M059J (cell line): ENCODE measurements around the gene NEK6. TPM values are rescaled to one million over a fixed set of nuclear protein-coding genes. Genes with fewer than 3 reads are reported as not detected.
"Not testable (repeated sequence)": the region's sequence is repeated elsewhere in the genome, so short reads cannot be mapped to it uniquely, and the experiment has no call there.

Source experiments
- DNase-seq: peaks from one replicate; pipeline ENCODE4 v3.0.0-alpha.2; 2012; ENCODE audit warnings: low read depth
- total RNA-seq: library from RNA; depleted of rRNA; stranded (reverse); fragments of >200 nt; shearing (Covaris generic); gene quantifications from 2 replicates; pipeline ENCODE4 v1.2.3, GENCODE V29; 2014

NEK6 gene
- total RNA-seq, 1 experiment from 2014 or later = 88.5 TPM

DNA sequence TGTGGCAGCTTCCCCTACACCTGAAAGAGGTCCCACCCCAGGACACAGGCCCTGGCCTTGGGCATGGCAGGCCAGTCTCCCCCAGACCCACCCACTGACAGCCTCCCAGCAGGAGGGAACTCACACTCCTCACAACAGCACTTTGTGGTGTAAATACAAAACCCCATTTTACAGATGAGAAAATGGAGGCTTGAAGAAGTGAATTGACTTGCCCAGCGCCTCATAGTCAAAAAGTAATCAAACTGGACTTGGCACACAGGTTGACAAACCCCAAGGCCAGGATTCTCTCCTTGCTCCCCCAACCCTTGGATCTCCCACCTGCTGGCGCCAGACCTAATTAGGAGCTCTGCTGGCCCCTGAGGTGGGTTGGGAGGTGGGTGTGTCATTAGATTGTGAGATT, 29.2 kb upstream of the NEK6 start:
- DNase-seq = no peak

- no peak for DNase-seq
Observed at GRCh38 chr9:124231095-124231737, 26.5 kb upstream of the NEK6 start.

- DNase-seq = no peak
Observed at GRCh38 chr9:124238546-124239140, 19.1 kb upstream of the NEK6 start.

- DNase-seq = no peak
Observed at GRCh38 chr9:124239249-124240073, 18.3 kb upstream of the NEK6 start.

DNA sequence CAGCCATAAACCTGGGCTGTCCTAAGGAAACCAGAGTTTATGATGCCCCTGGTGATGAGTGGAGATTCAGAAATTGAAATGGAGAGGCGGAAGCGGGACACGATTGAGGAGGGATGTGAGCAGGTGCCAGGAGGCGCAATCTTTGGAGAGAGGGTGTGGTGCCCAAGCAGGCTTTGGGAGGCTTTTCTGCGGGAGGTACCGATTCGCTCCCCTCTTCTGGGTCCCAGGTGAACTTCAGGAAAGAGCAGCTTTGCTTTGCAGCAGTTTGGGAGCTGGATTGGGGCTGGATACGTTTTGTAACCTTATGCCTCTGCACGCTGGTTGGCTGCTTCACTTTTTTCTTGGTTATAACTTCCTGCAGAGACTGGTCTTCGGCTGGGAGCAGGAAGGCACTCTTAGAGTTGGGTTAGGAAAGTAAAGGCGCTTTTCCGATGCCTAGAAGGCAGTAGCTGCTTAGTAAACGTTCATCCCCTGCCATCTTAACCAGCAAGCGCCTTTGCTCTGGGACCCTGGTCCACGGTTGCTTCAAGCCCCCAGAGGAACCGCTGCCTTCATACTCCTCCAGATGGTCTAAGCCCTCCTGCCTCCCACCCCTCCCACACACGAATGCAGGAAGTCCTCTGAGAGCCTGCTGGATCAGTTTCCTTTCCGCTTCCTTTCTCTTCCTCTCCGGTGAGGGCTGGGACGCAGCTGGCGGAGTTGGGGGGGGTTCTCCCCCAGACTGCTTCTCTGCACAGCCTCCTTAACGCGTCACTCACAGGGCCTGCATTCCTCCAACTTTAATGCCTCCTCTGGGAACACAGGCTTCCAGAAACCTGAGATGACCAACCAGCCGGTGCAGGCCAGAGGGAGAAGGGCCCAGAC, 15.2 kb upstream of the NEK6 start:
- no peak for DNase-seq

DNA sequence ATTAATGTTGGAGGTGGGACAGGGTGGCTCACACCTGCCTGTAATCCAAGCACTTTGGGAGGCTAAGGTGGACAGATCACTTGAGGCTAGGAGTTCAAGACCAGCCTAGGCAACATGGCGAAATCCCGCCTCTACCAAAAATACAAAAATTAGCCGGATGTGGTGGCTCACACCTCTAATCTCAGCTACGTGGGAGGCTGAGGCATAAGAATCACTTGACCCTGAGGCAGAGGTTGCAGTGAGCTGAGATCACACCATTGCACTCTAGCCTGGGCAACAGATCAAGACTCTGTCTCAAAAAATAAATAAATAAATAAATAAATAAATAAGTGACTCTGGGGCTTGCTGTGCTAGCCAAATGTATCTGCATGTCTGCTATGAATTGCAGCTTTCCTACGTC, 10.4 kb upstream of the NEK6 start:
- not testable (repeated sequence) for DNase-seq

DNA sequence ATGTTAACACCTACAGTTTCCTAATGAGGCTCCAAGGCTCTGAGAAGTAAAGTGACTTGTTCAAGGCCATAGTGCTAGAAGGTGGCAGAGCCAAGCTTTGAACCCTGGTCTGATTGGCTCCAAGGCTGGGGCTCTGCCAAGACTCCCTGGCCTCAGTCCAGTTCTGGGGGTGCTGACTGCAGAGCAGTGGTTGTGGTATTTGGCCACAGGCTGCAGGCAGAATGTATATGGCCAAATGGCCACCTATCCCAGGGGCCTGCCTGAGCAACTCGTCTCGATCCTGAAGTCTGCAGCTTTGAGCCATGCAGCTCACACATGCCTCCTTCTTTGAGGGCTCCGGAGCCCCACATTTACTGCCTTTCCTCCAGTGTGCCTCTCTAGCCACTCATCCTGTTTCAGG, 9.7 kb upstream of the NEK6 start:
- peak; percentile 40 for DNase-seq

DNA sequence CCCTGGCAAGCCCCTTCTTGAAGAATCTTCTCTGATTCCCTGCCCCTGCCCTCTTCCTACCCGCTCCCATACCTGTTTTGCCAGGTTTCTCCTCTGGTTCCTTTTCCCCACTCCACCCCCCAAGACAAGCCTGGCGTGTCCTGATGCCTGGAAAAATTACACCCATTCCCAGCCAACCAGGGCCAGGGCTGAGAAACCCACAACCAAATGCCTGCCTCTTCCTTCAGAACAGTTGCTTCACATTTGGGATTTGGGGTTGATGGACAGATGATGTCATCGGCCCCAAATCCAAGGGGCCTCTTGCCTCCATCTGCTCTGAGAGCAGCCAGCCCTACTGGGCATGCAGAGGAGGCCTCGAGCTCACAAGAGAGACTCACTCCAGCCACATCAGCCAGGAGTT, 8.8 kb upstream of the NEK6 start:
- DNase-seq = no peak

GRCh38 chr9:124251204-124251603, 6.5 kb upstream of the NEK6 start:
- DNase-seq = no peak

- DNase-seq = peak; percentile 83
Observed at GRCh38 chr9:124251605-124252378, 6.0 kb upstream of the NEK6 start.

DNA sequence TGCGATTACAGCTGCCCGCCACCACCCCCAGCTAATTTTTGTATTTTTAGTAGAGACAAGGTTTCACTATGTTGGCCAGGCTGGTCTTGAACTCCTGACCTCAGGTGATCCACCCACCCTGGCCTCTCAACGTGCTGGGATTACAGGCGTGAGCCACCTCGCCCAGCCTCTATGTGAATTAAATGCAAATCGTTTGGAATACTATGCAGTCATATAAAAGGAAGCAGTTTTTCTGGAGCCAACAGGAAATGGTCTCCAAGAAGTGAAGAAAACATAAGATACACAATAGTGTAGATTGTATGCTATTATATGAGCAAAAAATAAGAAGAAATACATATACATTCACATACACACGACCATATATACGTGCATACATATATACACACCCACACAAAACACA, 4.9 kb upstream of the NEK6 start:
- not testable (repeated sequence) for DNase-seq

DNA sequence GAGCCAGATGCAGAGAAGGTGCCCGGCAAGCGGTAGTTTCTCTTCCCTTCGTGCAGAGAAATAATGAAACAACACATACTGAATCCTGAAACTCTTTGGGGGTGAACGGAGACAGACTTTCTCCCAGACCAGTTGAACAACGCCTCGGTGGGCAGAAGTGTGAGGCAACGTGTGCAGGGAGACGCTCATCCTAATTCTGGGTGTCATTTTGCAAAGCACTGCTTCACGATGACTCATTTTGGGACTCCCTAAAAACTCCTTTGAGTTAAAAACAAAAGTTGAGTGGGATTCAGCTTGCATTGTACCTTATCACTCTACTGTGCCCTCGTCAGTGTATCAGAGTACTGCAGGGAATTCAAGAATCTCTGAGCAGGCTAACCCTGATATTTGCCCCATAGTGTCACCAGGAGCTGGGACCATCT, 3.5 kb upstream of the NEK6 start:
- DNase-seq = no peak

DNA sequence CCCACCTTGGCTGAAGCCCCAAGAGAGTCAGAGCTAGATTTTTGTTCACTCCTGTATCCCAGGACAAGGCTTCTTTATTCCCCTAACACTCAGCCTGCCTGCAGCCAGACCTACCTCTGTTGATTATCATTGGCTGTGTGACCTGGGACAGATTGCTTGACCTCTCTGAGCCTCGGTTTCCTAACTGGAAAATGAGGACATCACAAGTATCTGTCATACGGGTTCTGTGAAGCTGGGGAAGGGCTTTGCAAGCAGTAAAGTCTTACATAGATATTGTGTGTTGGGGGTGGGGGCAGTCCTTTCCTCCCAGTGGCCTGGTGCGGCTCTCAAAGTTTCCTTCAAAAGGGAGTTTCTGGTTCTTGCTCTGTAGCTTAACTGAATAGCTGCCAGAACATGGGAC, 2.5 kb upstream of the NEK6 start:
- no peak for DNase-seq

DNA sequence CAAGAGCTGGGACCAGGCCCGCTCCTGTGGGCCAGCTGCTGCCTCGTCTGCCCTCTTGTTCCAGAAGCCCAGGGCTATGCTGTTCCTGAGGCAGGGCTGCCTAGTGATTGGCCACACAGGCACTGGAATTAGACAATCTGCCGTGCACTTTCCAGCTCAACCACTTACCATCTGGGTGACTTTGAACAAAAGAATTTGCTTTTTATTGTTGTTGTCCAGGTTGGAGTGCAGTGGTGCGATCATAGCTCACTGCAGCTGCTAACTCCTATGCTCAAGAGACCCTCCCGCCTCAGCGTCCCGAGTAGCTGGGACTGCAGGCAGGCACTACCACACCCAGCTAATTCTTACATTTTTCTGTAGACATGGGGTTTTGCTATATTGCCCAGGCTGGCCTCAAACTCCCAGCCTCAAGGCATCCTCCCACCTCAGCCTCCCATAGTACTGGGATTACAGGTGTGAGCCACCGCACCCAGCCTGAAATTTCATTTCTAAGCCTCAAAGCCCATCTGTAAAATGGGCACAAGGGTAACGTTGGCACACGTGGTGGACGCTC, 1.2 kb upstream of the NEK6 start:
- peak; percentile 96 for DNase-seq

DNA sequence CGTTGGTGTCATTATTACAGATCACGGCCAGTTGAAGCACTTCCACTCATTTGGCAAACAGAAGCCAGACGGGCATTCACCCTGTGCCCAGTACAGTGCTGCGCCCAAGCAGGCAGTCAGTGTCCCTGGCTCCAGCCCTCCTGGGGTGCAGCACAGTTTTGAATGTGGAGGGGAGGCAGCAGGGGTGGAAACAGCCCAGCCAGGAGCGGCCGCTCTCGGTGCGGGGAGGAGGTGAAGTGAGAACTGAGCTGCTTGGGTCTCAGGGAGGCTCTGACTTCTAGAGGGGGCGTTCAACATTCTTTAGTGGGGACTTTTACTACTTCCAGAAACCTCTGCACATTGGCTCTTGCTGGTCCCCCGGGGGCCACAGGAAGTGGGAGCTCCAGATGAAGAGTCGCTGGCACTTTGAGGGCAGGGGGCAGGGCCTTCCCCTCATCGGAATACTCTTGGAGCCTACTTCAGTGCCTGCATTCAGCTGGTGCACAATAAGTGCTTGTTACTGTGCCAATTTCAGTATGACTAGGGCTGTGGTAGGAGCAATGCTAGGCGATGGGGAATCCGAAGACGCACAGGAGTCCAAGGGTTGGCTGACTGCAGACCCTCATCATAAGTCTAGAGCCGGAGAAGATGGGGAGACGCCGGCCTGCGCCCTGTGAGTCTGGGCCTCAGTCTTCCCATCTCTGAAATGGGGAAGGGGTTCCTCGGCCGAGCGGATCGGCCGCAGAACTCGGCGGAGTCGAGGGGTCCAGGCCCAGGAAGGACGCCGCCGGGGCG, 492 bp upstream of the NEK6 start:
- peak; percentile 46 for DNase-seq

- peak; percentile 44 for DNase-seq
Observed at GRCh38 chr9:124258607-124259157, 933 bp downstream of the NEK6 start.

DNA sequence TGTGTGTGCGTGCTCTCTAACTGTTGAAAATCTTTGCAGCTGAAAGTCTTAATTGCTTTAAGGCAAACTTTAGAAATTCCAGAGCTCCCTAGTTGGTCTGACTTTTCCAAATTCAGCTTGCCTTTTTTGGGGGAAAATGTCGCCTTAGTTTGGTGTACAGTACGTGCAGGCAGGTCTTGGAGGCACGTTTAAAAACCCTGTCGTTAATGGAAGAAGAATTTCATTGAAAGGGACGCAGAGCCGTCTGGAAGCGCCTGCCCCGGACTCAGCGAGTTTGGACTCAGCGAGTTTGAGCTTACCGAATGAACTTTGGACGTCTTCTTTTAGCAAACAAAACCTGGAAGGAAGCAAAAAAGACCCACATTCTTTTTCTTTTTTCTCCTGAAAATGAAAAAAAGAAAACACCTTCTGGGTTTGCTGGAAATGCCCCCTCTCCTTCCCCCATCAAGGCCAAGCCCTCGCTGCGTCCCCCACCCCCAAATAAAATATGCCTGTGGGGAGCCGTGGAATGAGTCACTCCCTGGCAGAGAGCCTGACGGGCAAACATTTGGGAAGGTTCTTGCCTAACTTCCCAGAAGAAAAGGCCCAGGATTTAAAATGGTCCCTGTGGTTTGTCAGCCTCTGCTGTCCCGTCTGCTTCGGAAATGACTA, 1.5 kb downstream of the NEK6 start:
- peak; percentile 94 for DNase-seq

- DNase-seq = peak; percentile 94
Observed at GRCh38 chr9:124260769-124261603, 3.2 kb downstream of the NEK6 start.
